H1 (cell line): Measurements from ENCODE around the gene SERP1. TPM values are rescaled to one million over a fixed set of nuclear protein-coding genes. Genes with fewer than 3 reads are reported as not detected.

Experiments
- NANOG ChIP-seq: IDR thresholded peaks from 2 replicates; pipeline ENCODE4 v1.6.1; 2011; ENCODE audit warnings: low read length, low read depth, mild to moderate bottlenecking, inconsistent platforms; ENCODE audit not compliant: insufficient read depth, poor library complexity, severe bottlenecking
- NRF1 ChIP-seq: IDR thresholded peaks from 2 replicates; pipeline ENCODE4 v1.6.1; 2011; ENCODE audit warnings: mild to moderate bottlenecking, low read depth, low read length, improper control_type of control experiment
- PHF8 ChIP-seq: fragments of 200-600 bp; sonication (generic); conservative IDR thresholded peaks from 2 replicates; pipeline ENCODE4 v1.7.1; 2012; ENCODE audit warnings: low read depth, mild to moderate bottlenecking, inconsistent platforms, low read length, moderate library complexity
- RNF2 ChIP-seq: fragments of 200-900, 300-1000 bp; sonication (generic); IDR thresholded peaks from 2 replicates; pipeline ENCODE4 v1.7.1; 2016; ENCODE audit warnings: borderline replicate concordance, low read depth, mild to moderate bottlenecking, antibody characterized with exemption, low read length; ENCODE audit not compliant: poor library complexity, severe bottlenecking; ENCODE audit errors: missing control alignments
- SIX5 ChIP-seq: IDR thresholded peaks from 2 replicates; pipeline ENCODE4 v1.6.1; 2011; ENCODE audit warnings: mild to moderate bottlenecking, low read depth, low read length
- TAF1 ChIP-seq: IDR thresholded peaks from 2 replicates; pipeline ENCODE4 v1.6.1; 2011; ENCODE audit warnings: mild to moderate bottlenecking, low read depth, low read length
- TBP ChIP-seq: IDR thresholded peaks from 2 replicates; pipeline ENCODE4 v1.6.1; 2011; ENCODE audit warnings: low read depth, low read length, improper control_type of control experiment
- polyA plus RNA-seq, 7 experiments: library from polyadenylated mRNA; depleted of rRNA in 3 of 7; stranded (reverse) in 5 of 7; unstranded in 2 of 7; fragments of >200 nt in 5 of 7; fragments of 200-250 nt in 2 of 7; gene quantifications; 1 replicate in 5 of 7; 2 replicates in 1 of 7; 4 replicates in 1 of 7; pipeline versions ENCODE4 v1.2.1 to v1.2.3, GENCODE V29; 2011 to 2013; ENCODE audit warnings: missing spikeins in 2 of 7, mixed read lengths in 2 of 7
- total RNA-seq: library from RNA; stranded (reverse); fragmentation: NEBNext Ultra II Directional; extraction: Animal tissue kit (Norgen Biotek cat#: 25700); gene quantifications from 2 replicates; pipeline ENCODE4 v1.2.1, GENCODE V29; 2021

The SERP1 gene
- total and polyA plus RNA-seq, 2 of the 8 experiments (the other 6 are each of a cell fraction or from before 2014, with no cell fraction given), result 90.3 to 98.2 TPM

DNA sequence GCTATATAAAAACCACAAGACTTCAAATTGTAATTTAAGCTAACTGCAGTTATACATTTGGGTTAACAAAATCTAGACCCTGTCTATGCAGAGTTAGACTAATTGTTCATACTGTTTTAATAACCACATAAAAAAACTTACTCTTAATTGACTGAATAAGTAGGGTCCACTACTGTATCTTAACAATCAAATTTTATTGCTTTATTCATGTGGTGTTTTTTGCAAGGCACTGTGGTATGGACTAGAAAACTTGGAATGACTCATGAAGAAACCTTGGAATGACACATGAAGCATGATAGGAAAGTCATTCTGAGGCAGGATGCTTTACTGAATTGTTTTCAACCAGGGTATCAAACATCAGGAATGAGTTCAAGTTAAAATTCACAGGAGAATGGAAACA is 2.3 kb downstream of the SERP1 start (continued):
- TF ChIP-seq SIX5, result no peak
- TF ChIP-seq RNF2, result no peak
- no peak for TF ChIP-seq TBP
- TF ChIP-seq NRF1, result no peak
- no peak for TF ChIP-seq NANOG
- no peak for TF ChIP-seq TAF1
- TF ChIP-seq PHF8, result no peak
